Nucleus accumbens (tissue), 56 donors: ENCODE measurements around the gene SYNCRIP.
"Not testable (repeated sequence)": the region's sequence is repeated elsewhere in the genome, so short reads cannot be mapped to it uniquely, and the experiment has no call there.

ENCODE experiments used
- DNase-seq, 56 donors: peaks; one replicate each; lab custom pipeline; 2025; lab: John Stamatoyannopoulos, UW

The SYNCRIP gene

DNA sequence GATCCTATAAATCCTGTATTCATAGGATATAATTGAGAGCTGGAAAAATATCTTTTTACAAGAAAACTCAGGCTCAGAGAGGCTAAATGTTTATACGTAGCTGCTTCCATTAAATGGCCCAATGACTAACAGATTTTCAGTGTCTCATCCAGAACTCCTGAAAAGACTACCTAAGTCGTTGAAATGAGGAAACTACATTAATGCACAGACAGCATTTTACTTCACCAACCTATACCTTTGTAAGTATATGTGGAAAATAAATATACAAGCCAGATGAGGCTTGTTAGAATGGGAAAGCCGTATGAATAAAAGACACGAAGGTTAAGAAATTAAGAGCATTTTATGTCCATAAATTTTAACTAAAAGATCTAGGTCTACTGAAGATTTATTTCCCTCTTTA, 40.6 kb downstream of the SYNCRIP start:
- DNase-seq, result no peak

DNA sequence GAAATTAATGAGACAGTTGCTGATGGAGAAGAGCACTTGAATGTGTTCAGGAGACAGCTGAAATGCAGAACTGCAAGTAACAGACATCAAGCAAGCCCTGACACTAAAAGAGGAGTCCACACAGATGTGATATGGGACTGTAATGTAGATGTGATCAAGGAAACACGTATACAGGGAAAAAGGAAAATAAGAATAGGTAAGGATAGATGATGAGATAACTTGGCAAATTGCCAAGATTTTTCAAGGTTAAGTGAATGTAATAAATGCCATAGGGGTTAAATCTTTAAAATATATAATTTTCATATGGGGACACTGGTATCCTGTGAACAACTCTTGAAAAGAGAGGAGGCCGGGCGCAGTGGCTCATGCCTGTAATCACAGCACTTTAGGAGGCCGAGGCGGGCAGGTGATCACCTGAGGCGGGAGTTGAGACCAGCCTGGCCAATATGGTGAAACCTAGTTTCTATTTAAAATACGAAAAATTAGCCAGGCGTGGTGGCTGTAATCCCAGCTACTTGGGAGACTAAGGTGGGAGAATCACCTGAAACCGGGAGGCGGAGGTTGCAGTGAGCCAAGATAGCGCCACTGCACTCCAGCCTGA, 41.9 kb downstream of the SYNCRIP start:
- no peak for DNase-seq

DNA sequence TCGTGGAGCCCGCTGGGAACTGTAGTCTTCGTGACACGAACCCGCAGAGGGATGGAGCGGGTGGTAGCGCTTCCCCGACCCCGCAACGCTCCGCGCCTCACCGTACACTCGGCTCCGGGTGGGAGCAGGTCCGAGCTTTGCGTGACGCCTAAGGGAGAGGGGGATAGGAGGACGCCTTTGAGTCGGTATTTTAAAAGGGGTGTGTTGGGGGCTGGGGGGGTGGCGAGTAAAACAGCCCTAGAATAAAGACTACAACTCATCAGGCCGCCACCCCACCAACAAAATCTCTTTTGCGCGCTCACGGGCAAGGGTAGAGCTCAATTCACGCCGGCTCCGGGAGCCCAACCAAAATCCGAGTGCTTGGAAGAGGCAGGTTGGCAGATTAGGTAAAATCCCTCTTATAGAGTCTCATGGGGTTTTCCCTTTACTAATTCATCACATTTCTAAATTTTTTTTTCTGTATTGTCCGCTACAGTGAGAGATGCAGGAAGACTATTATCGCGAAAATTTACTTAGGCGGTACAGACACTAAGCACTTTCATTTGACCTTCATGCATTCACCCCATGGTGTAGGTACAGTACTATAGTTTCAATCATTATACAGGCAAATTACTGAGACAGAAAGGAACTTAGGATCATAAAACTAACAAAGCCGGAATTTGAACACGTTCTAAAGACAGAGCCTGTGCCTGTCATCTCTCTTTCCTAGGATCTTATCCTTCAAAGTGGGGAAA, 48.3 kb downstream of the SYNCRIP start:
- DNase-seq, result peak in 13 of 56 donors; percentile 26 to 73 (median 60)

DNA sequence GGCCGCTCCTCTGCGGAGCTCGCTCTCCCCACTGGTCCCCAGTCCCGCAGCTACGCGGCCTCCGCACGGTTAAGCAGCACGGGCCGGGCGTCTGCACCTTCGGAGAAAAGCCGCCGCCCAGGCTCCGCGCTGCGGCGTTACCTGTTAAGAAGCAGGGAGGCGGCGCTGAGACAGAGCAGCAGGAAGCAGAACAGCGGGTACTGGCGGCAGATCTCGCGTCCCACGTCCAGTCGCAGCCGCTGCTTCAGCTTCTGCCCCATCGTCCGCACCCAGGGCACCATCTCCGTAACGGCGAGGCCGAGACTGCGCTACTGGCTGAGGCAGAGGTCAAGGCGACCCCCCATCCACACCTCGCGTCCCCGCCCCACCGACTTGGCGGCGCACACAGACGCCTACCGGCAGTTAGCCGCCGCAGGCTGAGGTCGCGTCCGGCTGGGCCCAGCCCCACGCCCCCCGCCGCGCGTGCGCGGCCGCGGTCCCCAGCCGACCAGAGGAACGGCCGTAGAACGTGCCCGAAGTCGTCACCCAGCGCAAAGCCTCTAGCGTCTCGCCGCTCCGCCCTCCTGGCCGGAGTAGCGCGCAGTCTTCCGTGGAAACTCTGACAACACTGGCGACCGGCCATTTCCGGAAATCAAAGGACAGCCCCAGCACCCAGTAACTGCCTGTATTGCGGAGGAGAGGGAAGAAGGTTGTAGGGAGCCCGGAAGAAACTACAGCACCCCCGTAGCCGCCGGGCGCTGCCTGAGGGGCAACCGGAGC, 49.1 kb downstream of the SYNCRIP start, which contains the start of gene SNX14:
Gene SNX14, minus strand, starts transcription at position 421 of the 759 bp plus-strand sequence. Its CDS starts 140 bp downstream, at position 281.
- DNase-seq, result peak; percentile 61 to 94 (median 88)

DNA sequence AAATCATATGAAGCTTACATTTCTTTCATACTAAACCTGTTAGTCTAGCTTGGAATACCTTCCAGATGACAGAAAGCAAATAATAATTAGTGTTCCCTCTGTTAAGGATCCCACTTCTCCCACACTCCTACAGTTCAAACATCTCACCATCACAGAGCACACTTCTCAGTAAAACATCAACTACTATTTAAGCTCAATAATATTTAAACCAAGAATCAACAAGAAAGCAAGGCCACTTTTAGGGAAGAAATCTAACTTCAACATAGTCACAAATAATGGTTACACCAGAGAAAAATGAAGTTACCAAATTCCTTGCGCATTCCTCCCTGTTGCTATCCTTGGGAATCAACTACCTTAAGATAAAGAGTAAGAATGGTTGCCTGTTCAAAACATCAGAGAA, 50.7 kb downstream of the SYNCRIP start:
- DNase-seq, result no peak

DNA sequence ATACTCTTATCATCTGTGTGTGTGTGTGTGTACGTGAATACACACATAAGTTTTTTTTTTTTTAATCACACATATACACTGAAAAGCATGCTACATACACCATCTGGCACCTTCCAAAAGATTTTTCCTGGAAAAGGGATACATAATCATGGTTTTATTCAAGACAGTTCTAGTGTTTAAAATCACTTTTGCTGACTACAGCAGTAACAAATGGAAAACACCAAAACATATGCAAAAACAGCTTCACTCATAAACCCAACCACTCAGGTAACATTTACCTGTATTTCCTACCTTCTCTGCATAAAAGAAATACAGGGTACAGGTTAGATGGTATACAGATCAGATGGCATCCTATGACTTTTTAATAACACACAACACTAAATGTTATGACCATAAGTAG, 51.5 kb downstream of the SYNCRIP start:
- no peak for DNase-seq

DNA sequence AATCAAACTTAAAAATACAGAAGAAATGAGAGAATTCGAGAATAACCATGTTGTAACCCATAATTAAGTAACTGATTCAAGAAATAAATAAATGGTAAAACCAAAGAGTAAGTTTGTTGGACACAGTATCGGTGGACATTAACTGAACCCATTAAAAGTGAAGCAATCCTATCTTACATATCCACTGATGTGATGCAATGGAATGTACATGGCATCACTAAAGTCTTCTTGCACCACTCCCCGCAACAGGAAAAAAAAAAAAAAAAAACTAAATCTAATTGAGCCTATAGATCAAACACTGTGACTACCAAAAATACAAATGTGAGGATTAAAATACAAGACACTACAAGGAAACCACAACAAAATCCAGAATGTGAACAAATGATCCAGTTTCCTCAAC, 56.9 kb downstream of the SYNCRIP start:
- DNase-seq, result no peak

DNA sequence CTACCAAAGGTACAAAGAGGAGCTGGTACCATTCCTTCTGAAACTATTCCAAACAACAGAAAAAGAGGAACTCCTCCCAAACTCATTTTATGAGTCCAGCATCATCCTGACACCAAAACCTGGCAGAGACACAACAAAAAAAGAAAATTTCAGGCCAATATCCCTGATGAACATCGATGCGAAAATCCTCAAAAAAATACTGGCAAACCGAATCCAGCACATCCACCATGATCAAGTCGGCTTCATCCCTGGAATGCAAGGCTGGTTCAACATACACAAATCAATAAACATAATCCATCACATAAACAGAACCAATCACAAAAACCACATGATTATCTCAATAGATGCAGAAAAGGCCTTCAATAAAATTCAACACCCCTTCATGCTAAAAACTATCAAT, 59.9 kb downstream of the SYNCRIP start:
- not testable (repeated sequence) for DNase-seq

DNA sequence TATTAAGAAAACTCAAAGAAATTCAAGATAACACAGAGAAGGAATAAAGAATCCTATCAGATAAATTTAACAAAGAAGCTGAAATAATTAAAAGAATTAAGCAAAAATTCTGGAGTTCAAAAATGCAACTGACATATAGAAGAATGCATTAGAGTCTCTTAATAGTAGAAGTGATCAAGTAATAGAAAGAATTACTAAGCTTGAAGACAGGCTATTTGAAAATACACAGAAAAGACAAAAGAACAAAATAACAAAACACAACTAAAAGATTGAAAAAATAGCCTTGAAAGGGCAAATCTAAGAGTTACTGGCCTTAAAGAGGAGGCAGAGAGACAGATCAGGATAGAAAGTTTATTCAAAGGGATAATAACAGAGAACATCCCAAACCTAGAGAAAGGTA, 61.1 kb downstream of the SYNCRIP start:
- no peak for DNase-seq

DNA sequence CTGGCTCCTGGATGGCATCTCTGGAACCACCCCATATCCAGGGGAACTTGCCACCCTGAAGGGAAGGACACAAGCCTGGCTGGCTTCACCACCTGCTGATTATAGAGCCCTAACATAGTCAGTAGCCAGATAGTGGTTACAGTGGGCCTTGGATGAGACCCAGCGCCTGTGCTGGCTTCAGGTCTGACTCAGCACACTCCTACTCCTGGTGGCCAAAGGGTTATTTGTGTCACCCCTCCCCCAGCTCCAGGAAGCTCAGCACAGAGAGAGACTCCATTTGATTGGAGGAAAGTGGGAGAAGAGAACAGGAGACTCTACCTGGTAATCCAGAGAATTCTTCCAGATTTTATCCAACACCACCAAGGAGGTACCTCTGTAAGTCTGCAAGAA, 61.8 kb downstream of the SYNCRIP start:
- no peak for DNase-seq

DNA sequence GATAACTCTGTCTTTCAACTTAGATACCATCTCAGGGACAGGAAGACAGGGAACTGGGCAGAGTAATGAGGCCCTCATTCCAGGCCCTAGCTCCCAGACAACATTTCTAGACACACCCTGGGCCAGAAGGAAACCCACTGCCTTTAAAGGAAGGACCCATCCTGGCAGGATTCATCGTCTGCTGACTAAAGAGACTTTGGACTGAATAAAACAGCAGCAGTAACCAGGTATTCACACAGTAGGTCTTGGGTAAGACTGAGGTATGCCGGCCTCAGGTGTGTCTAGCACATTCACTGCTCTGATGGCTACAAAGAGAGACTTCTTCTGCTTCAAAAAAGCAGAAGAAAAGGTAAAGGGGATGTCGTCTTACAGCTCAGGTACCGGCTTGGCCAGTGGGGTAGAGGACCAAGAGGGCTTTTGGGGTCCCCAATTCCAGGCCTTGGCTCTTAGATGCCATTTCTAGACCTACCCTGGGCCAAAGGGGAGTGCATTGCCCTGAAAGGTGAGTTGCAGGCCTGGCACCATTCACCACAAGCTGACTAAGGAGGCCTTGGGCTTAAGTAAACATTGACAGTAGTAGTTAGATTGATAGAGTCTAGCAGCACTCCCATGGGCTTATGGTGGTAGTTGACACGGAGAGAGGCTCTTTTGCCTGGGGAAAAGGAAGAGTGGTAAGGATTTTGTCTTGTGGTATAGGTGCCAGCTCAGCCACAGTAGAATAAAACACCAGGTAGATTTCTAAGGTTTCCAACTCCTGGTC, 62.4 kb downstream of the SYNCRIP start:
- DNase-seq, result no peak

DNA sequence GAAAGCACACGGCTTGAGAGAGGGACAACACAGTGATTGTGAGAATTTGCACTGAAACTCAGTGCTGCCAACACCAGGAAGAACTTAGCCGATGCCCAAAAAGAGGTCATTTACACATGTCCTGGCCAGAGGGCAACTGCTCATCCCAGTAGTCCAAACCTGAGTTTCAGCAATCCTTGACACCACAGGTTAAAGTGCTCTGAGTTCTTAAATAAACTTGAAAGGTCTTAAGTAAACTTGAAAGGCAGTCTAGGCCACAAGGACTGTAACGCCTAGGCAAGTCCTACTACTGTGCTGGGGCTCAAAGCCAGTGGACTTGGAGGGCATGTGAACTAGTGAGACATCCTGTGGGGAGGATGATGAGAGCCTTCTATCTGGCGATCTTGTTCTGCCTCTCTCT, 63.1 kb downstream of the SYNCRIP start:
- no peak for DNase-seq

DNA sequence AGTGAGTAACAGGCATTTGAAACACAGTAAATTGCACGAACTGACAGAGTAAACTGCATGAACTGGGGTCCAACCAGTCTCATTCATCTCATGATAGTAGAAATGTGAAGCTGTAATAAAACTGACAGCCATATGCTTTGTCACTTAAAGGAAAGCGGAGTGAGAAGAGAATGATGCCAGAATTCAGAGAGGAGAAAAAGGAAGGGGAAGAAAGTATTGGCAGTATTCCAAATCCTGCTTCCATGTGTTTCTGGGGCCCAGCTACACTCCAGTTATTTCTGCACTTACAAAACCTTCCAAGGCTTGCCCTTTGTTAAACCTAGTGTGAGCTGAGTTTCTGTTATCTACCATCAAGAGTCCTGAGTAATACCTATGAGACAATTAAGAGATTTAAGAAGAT, 66.2 kb downstream of the SYNCRIP start:
- DNase-seq, result no peak

DNA sequence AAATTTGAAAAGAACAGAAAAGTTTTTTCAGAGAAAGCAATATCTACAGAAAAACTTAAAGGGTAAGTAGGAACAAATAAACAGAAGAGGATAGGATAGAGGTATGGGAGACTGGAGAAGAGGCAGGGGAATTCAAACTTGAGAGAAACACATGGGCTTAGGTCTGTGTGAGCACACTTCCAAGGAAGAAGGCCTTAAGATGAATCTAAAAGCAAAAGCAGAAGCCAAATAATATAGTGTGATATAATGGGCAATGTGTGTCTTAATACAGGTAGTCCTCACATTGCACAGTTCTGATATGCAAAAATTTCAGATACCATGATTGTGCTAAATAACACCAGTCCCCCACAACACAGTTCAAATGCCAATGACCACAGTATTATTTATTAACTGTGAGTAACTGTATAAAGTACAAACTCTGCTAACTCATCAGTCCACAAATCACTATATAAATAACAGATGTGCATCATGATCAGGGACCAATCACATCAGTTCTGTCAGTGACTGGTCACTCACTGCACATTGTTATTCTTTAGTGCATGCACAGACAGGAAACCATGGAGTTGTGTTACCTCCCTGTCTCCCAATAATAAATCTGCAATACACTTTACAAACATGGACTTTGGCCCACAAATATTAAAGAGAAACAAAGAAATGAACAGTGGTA, 67.6 kb downstream of the SYNCRIP start:
- no peak for DNase-seq

DNA sequence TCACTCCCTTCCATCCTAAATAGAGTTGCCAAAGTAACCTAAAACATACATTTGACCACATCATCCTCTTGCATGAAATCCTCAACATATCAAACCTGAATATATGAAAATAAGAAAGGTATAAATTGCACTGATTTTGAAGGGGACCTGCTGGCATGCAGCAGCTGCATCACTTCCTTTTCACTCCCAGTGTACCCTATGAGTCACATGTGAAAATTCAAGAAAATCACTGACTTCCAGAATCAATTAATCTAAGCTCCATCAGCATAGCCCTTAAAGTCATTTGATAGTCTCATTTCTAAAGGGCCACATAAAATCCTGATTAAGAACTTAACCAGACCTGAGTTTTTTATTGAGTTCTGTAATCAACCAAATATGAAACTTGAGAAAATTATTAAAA, 73.4 kb downstream of the SYNCRIP start:
- DNase-seq, result no peak

DNA sequence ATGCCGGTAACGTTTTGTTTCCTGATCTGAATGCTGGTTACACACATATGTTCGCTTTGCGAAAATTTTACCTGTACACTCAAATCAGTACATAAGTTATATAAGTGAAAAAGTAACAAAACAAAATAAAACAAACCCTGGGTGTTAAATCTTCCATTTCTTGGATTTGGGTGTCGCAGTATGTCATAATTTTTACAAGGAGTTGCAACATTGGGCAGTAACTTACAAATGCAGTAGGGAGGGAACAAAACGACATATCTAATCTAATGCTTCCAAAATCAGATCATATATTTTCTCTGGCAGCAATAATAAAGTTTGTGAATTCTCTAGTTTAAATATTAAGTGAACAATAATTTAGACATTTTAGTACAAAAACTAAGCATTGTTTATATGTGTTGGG, 74.3 kb downstream of the SYNCRIP start:
- DNase-seq, result no peak

DNA sequence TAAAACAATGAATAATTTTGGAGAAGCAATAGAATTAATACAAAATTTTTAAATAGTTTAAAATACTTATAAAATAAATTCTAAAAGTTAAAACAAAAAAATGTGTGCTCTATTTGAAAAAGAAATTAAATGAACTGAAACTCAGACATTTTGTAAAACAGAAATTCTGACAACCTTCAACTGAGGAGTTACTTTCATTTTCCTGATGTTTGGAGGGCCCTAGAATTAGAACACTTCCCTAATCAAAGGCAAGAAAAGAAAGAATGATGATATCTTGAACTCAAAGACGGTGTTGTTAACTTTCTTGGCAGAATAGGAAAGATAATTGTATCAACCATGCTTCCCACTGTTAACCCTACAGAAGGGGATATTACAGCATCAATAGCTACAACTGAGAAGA, 77.0 kb downstream of the SYNCRIP start:
- DNase-seq, result no peak

DNA sequence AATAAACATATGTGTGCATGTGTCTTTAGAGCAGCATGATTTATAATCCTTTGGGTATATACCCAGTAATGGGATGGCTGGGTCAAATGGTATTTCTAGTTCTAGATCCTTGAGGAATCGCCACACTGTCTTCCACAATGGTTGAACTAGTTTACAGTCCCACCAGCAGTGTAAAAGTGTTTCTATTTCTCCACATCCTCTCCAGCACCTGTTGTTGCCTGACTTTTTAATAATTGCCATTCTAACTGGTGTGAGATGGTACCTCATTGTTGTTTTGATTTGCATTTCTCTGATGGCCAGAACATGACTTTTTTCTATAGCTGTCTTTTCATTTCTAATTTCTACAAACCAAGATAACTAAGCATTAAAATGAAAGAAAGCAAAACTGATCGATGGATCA, 78.5 kb downstream of the SYNCRIP start:
- not testable (repeated sequence) for DNase-seq
